Measurements from ENCODE around the gene RCBTB1.
"Not testable (repeated sequence)": the region's sequence is repeated elsewhere in the genome, so short reads cannot be mapped to it uniquely, and the experiment has no call there.

The RCBTB1 gene

DNA sequence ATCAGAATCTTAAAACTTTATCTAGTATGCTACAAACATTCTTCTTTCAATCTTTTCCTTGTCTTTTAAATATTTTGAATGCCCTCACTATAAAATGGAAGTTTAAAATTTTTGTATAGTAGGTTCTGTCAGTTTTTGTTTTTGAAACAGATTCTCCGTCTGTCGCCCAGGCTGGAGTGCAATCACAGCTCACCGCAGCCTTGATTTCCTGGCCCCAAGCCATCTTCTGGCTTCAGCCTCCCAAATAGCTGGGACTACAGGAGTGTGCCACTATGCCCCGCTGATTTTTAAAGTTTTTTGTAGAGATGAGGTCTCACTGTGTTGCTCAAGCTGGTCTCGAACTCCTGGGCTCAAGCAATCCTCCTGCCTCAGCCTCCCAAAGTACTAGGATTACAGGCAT, 68.9 kb downstream of the RCBTB1 start:
- no peak for DNase-seq (ENCODE audit: low spot score)

DNA sequence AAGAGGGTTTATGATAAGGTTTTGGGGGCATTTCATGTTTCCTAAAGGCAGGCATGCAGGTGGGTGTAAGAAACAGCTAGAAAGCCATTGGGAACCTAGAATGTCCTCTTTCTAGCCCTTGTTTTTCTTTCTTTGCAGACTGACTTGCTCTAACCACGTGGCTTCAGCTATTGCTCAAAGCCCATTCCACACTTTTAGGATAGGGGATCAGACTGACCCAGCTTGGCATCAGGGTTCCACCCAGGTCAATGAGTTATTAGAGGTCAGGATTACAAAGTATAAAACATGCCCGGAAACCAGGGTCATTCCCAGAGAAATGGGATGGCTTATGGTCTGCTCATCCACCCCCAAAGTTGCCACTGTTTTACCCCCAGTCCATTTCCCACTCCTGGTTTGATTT, 72.8 kb downstream of the RCBTB1 start:
- DNase-seq (ENCODE audit: low spot score) = no peak

DNA sequence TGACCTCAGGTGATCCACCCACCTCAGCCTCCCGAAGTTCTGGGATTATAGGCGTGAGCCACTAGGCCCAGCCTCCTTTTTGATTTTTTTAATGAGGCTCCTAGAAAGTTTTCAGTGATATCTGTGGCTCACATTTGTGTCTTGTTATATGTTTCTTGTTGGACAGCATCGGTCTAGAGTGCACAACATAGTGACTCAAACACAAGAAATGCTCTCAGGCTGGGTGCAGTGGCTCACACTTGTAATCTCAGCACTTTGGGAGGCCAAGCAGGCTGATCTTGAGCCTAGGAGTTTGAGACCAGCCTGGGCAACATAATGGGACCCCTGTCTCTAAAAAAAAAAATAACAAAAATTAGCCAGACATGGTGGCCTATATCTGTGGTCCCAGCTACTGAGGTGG, 81.4 kb downstream of the RCBTB1 start:
- no peak for DNase-seq (ENCODE audit: low spot score)

DNA sequence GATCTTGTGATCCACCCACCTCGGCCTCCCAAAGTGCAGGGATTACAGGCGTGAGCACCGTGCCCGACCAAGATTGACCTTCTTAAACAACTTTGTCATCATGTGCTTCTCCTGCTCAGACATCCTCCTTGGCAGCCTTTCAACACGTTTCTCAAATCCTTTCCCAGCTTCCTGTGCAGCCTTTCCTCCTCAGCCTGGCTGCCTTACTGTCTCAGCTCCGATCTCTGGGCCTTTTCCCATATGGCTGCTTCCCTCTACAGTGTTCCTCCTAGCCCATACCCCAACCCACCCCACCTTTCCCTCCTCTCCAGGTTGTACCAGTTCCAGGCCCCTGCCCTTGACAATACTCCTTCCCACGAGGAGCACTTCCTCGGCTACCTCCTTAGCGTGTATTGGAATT, 82.4 kb downstream of the RCBTB1 start:
- DNase-seq (ENCODE audit: low spot score) = no peak

GRCh38 chr13:49499889-49500660, 85.3 kb downstream of the RCBTB1 start:
- DNase-seq (ENCODE audit: low spot score) = no peak

DNA sequence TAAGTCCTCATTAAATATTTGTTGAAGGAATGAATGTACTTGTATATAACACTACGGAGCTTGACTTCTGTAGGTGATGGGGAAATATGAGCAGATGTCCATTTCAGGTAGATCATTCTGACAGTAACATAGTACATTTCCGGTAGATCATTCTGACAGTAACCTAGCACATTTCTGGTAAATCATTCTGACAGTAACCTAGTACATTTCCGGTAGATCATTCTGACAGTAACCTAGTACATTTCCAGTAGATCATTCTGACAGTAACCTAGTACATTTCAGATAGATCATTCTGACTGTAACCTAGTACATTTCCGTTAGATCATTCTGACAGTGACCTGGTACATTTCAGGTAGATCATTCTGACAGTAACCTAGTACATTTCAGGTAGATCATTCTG, 87.2 kb downstream of the RCBTB1 start:
- DNase-seq (ENCODE audit: low spot score) = no peak

- no peak for DNase-seq (ENCODE audit: low spot score)
Measured at GRCh38 chr13:49497272-49497671, 88.1 kb downstream of the RCBTB1 start.

DNA sequence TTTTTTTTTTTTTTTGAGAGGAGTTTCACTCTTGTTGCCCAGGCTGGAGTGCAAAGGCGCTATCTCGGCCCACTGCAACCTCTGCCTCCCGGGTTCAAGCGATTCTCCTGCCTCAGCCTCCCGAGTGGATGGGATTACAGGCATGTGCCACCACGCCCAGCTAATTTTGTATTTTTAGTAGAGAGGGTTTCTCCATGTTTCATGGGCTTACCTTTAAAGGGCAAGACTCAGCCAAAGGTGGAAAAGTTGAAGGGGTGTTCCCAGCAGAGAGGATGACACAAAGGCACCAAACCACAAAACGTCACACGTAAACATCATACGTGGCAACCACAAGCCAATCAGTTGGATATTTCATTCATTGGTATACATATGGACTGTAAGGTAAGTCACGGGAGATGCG, 88.5 kb downstream of the RCBTB1 start:
- DNase-seq (ENCODE audit: low spot score) = not testable (repeated sequence)

GRCh38 chr13:49495783-49496762, 89.3 kb downstream of the RCBTB1 start, which contains the start of gene PHF11:
PHF11 (plus strand) TSS chr13:49495953; CDS start chr13:49496002, 49 bp downstream.
- DNase-seq (ENCODE audit: low spot score) = peak; percentile 74

DNA sequence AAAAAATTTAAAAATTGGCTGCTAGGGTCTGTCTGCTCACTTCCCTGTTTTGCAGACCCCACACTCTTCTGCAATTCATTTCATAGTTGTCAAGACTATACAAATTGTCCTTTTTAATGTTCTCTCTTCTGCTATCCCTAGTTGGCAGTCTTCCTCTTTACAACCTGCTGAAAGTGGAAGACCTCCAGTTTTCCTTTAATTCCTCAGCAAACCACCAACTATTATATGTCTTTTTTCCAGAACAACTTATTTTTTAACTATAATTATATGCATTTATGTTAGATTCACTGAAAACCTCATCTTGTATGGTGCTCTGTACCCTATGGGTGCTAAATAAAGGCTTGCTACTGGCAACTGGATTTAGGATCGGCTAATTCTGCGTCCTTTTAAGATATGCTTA, 90.7 kb downstream of the RCBTB1 start:
- no peak for DNase-seq (ENCODE audit: low spot score)

- no peak for DNase-seq (ENCODE audit: low spot score)
Measured at GRCh38 chr13:49488563-49488962, 96.8 kb downstream of the RCBTB1 start.

Measured in Ammon's horn (tissue), 1 donor.